ENCODE data around the gene TMEM202. TPM values are rescaled to one million over a fixed set of nuclear protein-coding genes. Genes with fewer than 3 reads are reported as not detected.
"Not testable (repeated sequence)": the region's sequence is repeated elsewhere in the genome, so short reads cannot be mapped to it uniquely, and the experiment has no call there.

TMEM202 gene
- polyA plus RNA-seq, 1 donor = not detected

DNA sequence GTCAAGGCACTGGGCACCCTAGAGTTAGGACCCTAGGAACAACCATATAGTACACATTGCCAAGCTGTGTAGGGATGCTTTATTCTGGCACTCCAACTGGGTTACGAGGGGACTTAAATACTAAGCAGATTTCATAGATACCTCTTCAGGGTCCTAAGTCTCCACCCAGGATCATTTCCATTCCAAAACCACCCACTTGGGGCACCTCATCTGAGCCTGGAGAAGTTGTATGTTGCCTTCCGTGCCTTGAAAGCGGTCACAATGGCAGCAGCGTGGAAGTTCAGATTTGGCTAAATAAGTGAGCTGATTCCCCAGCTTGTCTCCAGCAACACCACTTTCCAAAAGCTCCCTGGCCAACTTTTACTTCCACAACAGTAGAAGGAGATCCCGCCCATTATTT lies 4.6 kb downstream of the TMEM202 start:
- no peak for DNase-seq

DNA sequence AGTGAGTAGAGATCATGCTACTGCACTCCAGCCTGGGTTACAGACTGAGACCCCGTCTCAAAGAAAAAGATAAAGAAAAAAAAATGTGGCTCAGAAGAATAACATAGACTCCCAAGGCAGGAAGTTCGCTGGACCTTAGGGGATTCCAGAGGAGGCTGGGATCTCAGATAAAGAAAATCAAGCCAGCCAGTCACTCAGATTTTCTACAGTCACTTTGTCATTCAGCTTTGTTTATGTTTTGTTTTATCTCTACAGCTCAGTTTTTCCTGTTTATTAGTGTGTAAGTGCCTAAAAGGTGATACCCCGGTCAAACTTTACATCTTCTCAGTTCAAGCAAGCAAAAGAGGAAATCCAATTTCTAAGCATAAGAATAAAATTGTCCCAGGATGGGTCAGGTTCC lies 6.3 kb downstream of the TMEM202 start:
- no peak for DNase-seq

DNA sequence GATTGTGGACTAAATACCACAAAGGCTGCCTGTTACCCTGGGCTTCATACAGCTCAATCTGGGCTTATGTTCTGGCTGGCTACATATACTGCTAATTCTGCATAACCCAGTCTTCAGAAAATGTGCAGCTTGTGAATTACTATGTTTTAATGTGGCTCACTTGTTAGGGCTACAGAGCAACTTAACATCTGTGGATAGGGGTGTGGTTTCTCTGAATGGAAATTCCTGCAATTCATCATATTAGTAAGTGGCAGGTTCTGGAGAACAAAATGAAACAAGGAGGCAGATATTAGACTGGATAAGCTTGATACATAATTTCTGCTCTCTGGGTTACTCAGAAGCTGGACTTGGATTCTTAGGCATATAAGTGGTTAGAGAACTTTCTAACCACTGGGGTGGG lies 6.7 kb downstream of the TMEM202 start:
- DNase-seq = no peak

DNA sequence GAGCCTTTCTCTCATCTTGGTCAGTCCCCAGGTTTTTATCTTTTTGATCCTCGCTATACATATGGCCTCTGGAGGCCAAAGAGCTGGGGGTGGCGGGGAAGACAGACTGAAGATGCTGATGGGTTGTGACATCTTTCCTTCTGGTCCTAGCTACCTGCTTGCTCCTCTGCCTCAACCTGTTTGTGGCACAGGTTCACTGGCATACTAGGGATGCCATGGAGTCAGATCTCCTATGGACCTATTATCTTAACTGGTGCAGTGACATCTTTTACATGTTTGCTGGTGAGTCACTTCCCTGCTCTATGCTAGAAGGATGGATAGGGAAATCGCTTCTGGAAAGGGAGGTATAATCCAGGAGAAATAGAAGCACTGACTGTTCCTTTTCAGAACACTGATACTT lies 8.8 kb downstream of the TMEM202 start:
- DNase-seq = no peak

DNA sequence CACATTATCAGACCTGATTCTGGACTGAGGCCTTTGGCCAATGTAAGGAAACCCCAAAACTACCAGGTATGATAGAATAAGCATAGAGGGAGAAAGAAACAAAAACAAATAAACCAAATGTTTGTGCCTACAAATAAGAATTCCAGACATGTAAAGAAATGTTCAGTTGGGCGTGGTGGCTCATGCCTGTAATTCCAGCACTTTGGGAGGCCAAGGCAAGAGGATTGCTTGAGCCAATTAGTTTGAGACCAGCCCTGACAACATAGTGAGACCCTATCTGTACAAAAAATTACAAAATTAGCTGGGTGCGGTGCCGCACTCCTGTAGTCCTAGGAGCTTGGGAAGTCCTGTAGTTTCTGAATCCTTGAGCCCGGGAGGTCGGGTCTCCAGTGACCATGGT lies 13.0 kb downstream of the TMEM202 start:
- no peak for DNase-seq

DNA sequence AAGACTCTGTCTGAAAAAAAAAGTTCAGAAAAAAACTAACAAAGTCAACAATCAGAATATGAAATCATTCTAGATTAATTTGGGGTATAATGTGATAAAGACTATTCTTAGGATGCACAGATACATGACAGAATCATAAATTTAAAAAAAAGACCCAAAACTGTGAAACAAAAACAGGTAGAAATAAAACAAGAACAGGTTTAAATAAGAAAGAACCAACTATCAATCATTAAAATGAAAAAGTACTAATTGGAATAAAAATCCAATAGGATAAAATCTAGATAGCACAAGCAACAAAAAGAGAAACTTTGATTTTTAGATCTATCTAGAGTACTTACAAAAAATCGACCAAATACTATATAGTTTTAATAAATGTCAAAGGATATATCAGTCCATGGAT lies 13.4 kb downstream of the TMEM202 start:
- DNase-seq = no peak

DNA sequence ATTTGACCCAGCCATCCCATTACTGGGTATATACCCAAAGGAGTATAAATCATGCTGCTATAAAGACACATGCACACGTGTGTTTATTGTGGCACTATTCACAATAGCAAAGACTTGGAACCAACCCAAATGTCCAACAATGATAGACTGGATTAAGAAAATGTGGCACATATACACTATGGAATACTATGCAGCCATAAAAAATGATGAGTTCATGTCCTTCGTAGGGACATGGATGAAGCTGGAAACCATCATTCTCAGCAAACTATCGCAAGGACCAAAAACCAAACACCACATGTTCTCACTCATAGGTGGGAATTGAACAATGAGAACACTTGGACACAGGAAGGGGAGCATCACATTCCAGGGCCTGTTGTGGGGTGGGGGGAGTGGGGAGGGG lies 15.2 kb downstream of the TMEM202 start:
- DNase-seq = not testable (repeated sequence)

DNA sequence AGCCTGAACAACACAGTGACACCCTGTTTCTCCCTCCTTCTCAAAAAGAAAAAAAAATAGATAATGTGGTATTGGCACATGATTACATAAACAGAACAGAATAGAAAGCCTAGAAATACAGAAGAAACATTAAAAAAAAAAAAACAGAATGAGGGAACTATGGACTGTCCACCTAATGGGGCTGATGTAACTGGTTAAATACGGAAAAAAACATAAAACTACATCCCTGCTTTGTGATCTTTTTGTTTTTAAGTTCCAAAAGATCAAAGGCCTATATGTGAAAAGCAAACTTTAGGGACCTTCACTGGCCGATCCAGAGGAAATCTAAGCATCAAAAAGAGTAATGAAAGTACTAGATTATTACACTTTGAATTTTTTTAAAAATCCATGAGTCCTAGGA lies 17.2 kb downstream of the TMEM202 start:
- no peak for DNase-seq

DNA sequence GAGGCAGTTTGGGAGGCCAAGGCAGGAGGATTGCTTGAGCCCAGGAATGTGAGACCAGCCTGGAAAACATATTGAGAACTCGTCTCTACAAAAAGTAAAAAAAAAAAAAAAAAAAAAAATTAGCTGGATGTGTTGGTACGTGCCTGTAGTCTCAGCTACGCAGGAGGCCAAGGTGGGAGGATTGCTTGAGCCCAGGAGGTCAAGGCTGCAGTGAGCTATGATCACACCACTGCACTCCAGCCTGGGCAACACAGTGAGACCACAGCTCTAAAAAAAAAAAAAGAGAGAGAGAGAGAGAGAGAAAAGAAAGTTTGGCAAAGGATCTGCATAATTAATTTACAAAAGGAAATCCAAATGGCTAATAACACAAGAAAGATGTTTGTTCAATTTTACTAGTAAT lies 21.7 kb downstream of the TMEM202 start:
- DNase-seq = not testable (repeated sequence)

DNA sequence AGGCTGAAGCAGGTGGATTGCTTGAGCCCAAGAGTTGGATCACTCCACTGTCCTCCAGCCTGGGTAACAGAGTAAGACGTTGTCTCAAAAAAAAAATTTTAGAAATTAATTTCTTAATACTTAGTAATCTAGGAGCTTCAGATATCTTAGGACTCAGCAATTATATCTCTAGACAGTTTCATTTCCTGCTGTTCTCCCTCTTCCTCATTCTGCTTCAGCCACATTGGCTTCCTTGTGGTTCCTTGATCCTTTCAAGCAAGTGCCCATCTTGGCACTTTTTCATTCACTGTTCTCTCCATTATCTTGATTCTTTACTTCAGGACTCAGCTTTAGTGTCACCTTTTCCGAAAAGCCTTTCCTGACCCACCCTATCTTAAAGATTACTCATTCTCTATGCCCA lies 22.5 kb downstream of the TMEM202 start:
- no peak for DNase-seq

DNA sequence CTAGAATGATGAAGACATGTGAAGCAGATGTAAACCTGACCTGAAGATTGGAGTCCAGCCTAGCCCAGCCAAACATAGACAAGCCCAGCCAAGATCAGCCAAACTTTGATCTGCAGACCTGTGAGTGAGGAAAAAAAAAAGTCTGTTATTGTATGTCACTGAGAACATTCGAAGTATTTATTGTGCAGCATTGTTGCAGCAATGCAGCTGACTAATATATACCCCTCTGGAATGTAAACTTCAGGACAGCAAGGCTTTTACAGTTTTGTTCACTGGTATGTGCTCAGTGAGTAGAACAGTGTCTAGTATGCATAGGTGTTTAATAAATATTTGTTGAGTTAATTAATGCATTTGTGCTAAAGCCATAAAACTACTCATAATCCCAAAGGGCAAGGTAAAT lies 23.4 kb downstream of the TMEM202 start:
- DNase-seq = no peak

DNA sequence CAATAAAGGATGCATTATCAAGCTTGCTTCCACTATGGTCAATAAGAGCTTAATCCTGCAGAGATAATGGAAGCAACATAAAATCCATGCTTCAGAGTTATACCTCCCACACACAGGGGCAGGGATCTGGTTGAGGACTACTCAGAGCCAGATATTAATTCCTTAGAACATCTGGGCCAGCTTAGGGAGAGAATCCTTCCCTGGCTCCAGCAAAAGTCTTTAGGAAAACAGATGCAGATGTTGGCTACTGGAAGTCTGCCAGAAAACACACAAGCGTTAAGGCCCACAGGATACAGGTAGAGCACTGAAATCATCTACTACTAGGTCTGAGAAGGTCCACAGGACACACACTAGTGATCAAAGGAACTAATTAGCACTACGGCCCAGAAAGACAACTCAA lies 25.2 kb downstream of the TMEM202 start:
- no peak for DNase-seq

DNA sequence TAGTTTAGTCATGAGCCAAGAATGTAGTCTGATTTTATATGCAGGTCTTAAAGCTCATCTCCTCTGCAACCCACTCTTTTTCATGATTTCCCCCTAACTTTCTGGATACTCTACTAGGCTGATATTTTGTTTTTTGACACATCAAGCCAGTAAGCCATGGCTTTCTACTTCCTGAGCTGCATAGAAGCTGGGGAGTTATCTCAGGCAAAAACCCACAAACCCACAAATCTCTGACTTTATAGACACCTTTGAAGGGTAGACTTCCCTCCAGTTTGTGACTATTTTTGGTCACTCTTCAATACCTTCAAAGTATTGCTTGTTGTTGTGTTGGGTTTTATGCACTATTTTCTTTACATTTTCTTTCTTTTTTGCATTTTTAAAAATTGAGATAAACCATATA lies 28.6 kb downstream of the TMEM202 start:
- DNase-seq = no peak

DNA sequence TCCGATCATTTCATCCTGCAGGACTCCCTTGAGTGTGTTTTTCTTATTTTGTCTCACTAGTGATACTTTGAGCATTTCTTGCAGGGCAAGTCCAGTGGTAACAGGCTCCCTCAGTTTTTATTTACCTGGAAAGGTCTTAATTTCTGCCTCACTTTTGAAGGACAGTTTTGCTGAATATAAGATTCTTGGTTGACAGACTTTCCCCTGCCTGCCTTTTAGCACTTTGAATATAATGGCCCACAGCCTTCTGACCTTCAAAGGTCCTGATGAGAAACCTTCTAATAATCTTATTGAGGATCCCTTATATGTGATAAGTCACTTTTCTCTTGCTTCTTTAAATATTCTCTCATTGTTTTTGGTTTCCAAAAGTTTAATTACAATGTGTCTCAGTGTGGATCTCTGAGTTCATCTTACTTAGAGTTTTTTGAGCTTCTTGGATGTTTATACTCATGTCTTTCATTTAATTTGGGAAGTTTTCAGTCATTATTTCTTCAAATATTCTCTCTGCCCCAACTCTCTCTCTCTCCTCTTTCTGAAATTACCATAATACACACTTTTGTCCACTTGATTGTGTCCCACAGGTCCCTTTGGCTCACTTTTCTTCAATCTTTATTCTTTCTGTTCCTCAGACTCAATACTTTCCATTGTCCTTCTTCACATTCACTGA lies 39.7 kb downstream of the TMEM202 start:
- DNase-seq = no peak

DNA sequence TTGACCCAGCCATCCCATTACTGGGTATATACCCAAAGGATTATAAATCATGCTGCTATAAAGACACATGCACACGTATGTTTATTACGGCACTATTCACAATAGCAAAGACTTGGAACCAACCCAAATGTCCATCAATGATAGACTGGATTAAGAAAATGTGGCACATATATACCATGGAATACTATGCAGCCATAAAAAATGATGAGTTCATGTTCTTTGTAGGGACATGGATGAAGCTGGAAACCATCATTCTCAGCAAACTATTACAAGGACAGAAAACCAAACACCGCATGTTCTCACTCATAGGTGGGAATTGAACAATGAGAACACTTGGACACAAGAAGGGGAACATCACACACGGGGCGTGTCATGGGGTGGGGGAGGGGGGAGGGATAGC lies 44.7 kb downstream of the TMEM202 start:
- not testable (repeated sequence) for DNase-seq

DNA sequence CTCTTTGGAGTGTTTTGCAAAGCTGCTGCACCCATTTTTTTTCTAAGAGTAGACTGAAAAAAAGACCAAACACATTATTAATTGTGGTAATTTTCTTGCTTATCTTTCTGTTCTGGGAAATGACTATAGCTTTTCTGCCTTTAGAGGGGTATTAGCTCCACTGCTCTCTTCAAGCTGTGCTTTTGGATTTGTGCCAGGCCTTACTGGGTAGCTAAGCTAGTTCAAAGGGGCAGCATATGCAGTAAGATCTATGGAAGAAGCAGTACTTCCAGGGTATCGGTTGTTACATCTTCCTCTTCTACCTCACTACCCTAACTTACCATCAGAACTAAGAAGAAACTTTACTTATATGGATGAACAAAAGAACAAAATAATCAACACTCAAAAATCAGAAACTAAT lies 47.3 kb downstream of the TMEM202 start:
- no peak for DNase-seq

DNA sequence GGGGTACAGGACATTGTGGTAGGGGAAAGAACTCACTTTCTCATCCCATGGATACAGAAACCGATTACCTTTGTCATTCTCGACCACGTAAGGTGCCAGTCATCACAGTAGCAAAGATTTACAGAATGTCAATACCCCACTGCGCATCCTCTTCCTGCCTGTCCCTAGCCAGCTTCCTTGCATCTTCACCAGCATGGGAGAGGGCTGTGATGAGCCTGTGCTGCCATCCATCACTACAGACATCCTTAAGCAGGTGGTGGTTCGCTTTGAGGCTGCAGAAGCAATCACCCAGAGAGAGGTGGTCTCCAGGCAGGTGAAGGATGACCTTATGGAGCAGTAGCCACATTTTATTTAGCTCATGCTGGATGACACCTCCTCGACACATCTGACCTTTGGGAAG lies 52.7 kb downstream of the TMEM202 start:
- DNase-seq = no peak

DNA sequence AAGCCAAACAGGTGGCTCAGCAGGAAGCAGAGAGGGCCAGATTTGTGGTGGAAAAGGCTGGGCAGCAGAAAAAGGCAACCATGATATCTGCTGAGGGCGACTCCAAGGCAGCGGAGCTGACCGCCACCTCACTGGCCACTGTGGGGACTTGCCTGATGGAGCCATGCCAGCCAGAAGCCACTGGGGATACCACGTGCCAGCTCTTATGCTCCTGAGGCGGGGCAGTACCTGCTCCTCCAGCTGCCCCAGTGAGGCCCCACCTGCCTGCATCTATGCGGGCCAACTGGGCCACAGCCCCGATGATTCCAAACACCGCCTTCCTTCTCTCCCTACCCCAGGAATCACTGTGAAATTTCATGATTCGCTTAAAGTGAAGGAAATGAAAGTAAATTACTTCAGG lies 53.1 kb downstream of the TMEM202 start:
- DNase-seq = no peak

DNA sequence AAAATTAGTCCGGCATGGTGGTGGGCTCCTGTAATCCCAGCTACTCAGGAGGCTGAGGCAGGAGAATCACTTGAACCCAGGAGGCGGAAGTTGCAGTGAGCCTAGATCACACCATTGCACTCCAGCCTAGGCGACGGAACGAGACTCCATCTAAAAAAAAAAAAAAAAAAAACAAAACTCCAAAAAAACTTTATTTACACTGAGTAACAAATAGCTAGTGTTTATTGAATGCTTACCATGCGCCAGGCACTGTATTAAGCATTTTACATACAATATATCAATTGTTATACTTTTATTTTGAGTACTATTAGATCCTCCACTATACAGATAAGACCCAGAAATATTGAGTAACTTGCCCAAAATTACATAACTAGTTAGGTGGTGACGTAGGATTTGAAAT lies 58.6 kb downstream of the TMEM202 start:
- no peak for DNase-seq

Other genes starting within 250 kb of the TMEM202 start
- 10.6 TPM for gene GRAMD2A, start 200.5 kb upstream of the TMEM202 start, polyA plus RNA-seq (ENCODE audit: insufficient read length)
- gene PKM, start 167.1 kb upstream of the TMEM202 start, polyA plus RNA-seq (ENCODE audit: insufficient read length) = 696 TPM
- 135 TPM for gene PARP6, start 125.8 kb upstream of the TMEM202 start, polyA plus RNA-seq (ENCODE audit: insufficient read length)
- 5.1 TPM for gene CELF6, start 78.1 kb upstream of the TMEM202 start, polyA plus RNA-seq (ENCODE audit: insufficient read length)
- 125 TPM for gene HEXA, start 22.3 kb upstream of the TMEM202 start, polyA plus RNA-seq (ENCODE audit: insufficient read length)
- 199 TPM for gene ARIH1, start 76.0 kb downstream of the TMEM202 start, polyA plus RNA-seq (ENCODE audit: insufficient read length)